SH-SY5Y (cell line): ENCODE results near the gene PLA2R1.

Experiments
- GATA2 ChIP-seq: IDR thresholded peaks from 2 replicates; pipeline ENCODE4 v1.6.1; 2011; ENCODE audit warnings: mild to moderate bottlenecking, low read depth, low read length
- GATA3 ChIP-seq: IDR thresholded peaks from 2 replicates; pipeline ENCODE4 v1.6.1; 2011; ENCODE audit warnings: low read depth, mild to moderate bottlenecking, low read length, moderate library complexity

PLA2R1 gene

GRCh38 chr2:160062292-160063005 is at the start of gene PLA2R1:
Gene PLA2R1 (minus strand): TSS chr2:160062615. CDS start chr2:160062403, 212 bp downstream.
- TF ChIP-seq GATA2 (no peak), GATA3 (no peak)

- TF ChIP-seq GATA3 = no peak
Measured at GRCh38 chr2:160110674-160111239, 48.3 kb upstream of the PLA2R1 start.

- TF ChIP-seq GATA2 (no peak), GATA3 (no peak)
Measured at GRCh38 chr2:160109939-160110673, 47.7 kb upstream of the PLA2R1 start.

- TF ChIP-seq GATA2 = no peak
Measured at GRCh38 chr2:160109243-160109642, 46.8 kb upstream of the PLA2R1 start.

GRCh38 chr2:160108646-160109045 is 46.2 kb upstream of the PLA2R1 start:
- no peak for TF ChIP-seq GATA3
- TF ChIP-seq GATA2 = no peak

- TF ChIP-seq GATA2 = no peak
- no peak for TF ChIP-seq GATA3
Measured at GRCh38 chr2:160105366-160105765, 43.0 kb upstream of the PLA2R1 start.

- TF ChIP-seq GATA3 (no peak), GATA2 (no peak)
Measured at GRCh38 chr2:160104115-160104514, 41.7 kb upstream of the PLA2R1 start.

- no peak for TF ChIP-seq GATA3
- no peak for TF ChIP-seq GATA2
Measured at GRCh38 chr2:160097326-160097725, 34.9 kb upstream of the PLA2R1 start.

GRCh38 chr2:160096409-160096808 is 34.0 kb upstream of the PLA2R1 start:
- no peak for TF ChIP-seq GATA2
- no peak for TF ChIP-seq GATA3

- no peak for TF ChIP-seq GATA2
- TF ChIP-seq GATA3 = no peak
Measured at GRCh38 chr2:160092445-160092844, 30.0 kb upstream of the PLA2R1 start.

- TF ChIP-seq GATA2 (no peak), GATA3 (no peak)
Measured at GRCh38 chr2:160091381-160091780, 29.0 kb upstream of the PLA2R1 start.

- TF ChIP-seq GATA3 (no peak), GATA2 (no peak)
Measured at GRCh38 chr2:160087854-160088745, 25.7 kb upstream of the PLA2R1 start.

GRCh38 chr2:160085662-160086061 is 23.2 kb upstream of the PLA2R1 start:
- TF ChIP-seq GATA3 = no peak
